GM21737 (cell line): Measurements from ENCODE around the gene ST6GALNAC6.
"Not testable (repeated sequence)": the region's sequence is repeated elsewhere in the genome, so short reads cannot be mapped to it uniquely, and the experiment has no call there.

ENCODE experiments used
- ATAC-seq: cut with Tn5 transposase; IDR thresholded peaks from one replicate; pipeline ENCODE4 v1.9.1; 2021; ENCODE audit warnings: mild to moderate bottlenecking, moderate library complexity; ENCODE audit not compliant: unreplicated experiment

The ST6GALNAC6 gene

DNA sequence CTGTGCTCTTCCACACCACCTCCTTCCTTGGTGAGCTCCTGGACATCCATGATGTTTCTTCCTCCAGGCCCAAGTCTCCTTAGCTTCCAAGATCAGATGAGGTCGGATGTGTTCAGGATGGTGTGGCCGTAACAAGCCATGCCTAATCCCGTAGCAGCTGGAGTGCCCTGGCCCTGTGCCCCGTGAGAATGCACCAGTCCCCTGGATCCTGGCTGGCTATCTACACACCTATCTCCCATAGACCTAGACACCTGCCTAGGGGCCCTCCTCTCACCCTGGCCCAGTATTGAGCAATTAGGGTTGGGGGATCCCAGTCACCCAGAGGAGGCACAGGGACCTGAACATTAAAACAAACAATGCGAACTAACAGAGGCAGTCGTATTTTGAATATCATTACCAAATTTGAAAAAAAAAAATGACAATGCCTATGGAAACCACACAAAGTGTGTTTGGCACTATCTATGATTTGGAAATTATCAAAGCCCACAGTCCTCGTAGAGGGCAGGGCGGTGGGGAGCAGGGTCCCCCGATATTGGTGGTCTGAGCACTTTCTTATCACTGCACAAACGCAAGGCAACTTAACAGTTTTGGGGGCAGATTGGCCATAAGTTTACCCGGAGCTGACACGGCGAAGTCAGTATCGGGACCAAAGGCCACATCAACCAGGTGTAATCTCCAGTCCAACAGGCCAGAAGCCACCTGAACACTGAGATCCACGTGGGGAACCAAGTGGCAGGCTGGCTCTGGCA lies 58.1 kb downstream of the ST6GALNAC6 start:
- ATAC-seq: no peak

DNA sequence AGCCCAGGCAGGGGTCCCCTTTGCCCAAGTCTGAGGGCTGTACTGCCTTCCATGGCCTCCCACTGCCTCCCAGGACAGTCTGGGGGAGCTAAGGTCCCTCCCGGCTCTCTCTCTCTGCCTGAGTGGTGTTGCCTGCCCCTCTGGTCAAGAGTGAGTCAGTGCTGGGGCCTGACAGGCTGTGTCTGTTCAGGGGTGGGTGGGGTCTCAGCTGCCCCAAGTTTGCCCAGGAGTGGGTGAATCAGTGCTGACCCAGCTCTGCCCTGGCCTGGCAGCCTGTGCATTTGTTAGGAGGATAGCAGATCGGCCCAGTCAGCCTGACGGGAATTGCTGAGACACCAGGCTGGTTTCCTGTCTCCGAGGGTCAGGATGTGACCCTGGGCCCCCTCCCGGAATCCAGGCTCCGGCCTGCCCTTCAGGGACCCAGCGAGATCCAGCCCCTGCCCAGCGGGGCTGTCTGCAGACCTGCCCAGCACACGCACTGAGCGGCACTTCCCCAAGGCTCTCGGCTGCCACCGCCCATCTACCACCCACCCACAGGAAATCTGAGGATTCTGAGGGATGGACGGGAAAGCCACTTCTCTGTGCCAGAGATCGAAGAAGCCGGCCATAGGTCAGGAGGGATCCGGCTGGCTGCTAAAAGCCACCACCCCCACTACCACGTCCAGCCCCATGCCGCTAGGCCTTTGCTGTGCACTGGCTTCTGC lies 60.9 kb downstream of the ST6GALNAC6 start:
- ATAC-seq: no peak

DNA sequence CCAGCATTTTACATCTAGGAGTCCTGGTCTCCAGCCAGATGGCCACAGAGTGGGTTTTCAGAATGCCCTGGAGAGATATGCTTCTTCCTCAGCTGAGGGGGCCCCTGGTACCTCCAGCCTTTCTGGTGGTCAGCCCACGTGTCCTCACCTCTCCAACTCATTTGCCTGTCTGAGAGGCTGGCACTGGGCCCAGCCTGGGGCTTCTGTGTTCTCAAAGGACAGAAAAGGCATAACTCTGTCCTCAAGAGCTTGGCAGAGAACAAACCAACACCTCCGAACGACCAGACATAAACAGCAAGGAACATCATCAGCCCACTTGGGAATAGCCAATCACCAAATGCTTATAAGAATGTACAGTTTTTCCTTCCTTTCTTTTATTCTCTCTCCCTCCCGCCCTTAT lies 62.1 kb downstream of the ST6GALNAC6 start:
- ATAC-seq: no peak

DNA sequence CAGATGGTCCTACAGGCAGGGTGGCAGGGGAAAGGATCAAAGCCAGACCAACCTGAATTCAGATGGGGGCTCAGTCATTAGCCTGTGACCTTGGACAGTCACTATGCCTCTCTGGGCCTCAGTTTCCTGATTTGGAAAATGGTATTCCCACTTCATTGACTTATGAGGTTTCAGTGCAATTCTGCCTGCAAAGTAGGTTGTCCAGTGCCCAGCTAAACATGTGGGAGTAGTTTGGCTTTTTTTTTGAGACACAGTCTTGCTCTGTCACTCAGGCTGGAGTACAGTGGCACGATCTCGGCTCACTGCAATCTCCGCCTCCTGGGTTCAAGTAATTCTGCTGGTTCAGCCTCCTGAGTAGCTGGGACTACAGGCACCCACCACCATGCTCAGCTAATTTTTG lies 62.8 kb downstream of the ST6GALNAC6 start:
- ATAC-seq: not testable (repeated sequence)

DNA sequence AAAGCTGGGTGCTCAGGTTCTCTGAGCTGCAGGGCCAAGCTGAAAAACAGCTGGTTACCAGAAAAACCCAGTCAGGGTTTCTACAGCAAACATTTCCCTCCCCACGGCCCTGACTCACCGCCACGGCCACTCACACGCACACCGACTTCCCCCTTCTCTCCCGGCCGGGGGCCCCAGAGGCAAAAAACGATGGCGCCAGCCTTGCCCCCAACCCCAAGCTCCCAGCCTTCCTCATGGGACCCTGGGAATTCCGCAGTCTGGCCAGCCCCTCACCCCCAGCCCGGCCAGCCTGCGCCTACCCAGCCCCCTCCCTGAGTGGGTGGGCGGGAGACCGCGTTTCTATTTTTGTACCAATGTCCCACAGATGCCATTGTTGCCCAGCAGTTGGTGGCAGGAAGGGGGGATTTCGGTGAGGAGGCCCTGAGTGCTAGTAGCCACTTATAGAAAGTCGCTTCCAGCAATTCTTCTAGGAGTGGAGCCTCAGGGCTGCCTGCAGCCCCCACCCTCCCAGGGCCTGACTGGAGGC lies 63.3 kb downstream of the ST6GALNAC6 start:
- ATAC-seq: no peak
